ENCODE measurements around the gene OLFML3.

DNA sequence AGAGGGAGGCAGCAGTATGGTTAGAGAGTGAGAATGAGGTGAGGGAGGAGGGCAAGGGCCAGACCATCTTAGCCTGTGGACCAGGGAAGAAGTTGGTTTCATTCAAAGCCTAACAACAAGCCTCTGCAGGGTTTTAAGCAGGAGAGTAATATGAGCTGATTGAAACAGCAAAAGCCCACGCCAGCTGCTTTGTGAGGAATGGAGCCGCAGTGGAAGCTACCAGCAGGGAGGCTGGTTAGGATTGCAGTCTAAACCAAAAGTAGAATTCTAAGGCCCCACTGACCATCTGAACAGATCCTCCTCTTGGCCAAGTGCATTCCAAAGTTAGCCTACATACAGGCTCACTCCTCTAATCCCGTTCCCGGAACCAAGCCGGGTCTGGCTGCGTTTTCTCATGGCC is 44.8 kb downstream of the OLFML3 start:
- TF ChIP-seq POLR2A (IDR thresholded peaks at IDR 0.05; ENCODE audit: insufficient read depth in 1 of 2, low read depth in 2 of 2, low read length in 2 of 2): no peak
- TF ChIP-seq POLR2AphosphoS5 (IDR thresholded peaks at IDR 0.05; ENCODE audit: low read depth, low read length): no peak
- TF ChIP-seq, protein P1, sequence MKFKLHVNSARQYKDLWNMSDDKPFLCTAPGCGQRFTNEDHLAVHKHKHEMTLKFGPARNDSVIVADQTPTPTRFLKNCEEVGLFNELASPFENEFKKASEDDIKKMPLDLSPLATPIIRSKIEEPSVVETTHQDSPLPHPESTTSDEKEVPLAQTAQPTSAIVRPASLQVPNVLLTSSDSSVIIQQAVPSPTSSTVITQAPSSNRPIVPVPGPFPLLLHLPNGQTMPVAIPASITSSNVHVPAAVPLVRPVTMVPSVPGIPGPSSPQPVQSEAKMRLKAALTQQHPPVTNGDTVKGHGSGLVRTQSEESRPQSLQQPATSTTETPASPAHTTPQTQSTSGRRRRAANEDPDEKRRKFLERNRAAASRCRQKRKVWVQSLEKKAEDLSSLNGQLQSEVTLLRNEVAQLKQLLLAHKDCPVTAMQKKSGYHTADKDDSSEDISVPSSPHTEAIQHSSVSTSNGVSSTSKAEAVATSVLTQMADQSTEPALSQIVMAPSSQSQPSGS (CRISPR knock-in tag; IDR thresholded peaks at IDR 0.05): no peak
- no peak for TF ChIP-seq EZH2 (conservative IDR thresholded peaks at IDR 0.05; ENCODE audit: low read depth, low read length)
- no peak for TF ChIP-seq SOX6 (IDR thresholded peaks at IDR 0.05)
- TF ChIP-seq SOX6 (CRISPR knock-in tag; IDR thresholded peaks at IDR 0.05): no peak
- no peak for TF ChIP-seq CTCF (CRISPR knock-in tag; IDR thresholded peaks at IDR 0.05)

Data from HepG2 (cell line).